Loucy (cell line): ENCODE results near the gene CLDN11.

Source experiments
- H2AFZ ChIP-seq: fragments of 200-600 bp; sonication (generic); 2 replicates; pipeline ENCODE4 v1.6.0; 2016; ENCODE audit warnings: antibody characterized with exemption, mild to moderate bottlenecking, low read length, moderate library complexity
- H3F3A ChIP-seq: fragments of 200-600 bp; 2 replicates; pipeline ENCODE4 v1.6.0; 2016; ENCODE audit warnings: antibody characterized with exemption, low read depth, mild to moderate bottlenecking
- H3K27me3 ChIP-seq: fragments of 200-600 bp; sonication (generic); 2 replicates; pipeline ENCODE4 v1.6.1; 2014; ENCODE audit warnings: low read length, mild to moderate bottlenecking; ENCODE audit not compliant: insufficient read depth, poor library complexity, severe bottlenecking
- H3K36me3 ChIP-seq: fragments of 200-600 bp; sonication (generic); 2 replicates; pipeline ENCODE4 v1.6.1; 2016; ENCODE audit warnings: low read length; ENCODE audit not compliant: insufficient read depth
- H3K4me1 ChIP-seq: fragments of 200-600 bp; sonication (generic); 2 replicates; pipeline ENCODE4 v1.5.1; 2014; ENCODE audit warnings: low read length, mild to moderate bottlenecking; ENCODE audit not compliant: insufficient read depth, poor library complexity, severe bottlenecking
- H3K4me2 ChIP-seq: fragments of 200-600 bp; sonication (generic); 2 replicates; pipeline ENCODE4 v1.6.0; 2014; ENCODE audit warnings: antibody characterized with exemption, low read length, low read depth, mild to moderate bottlenecking; ENCODE audit not compliant: poor library complexity, severe bottlenecking
- H3K4me3 ChIP-seq: fragments of 200-600 bp; sonication (generic); 2 replicates; pipeline ENCODE4 v1.5.1; 2014; ENCODE audit warnings: low read length, mild to moderate bottlenecking, mixed read lengths; ENCODE audit not compliant: poor library complexity, severe bottlenecking
- H3K79me2 ChIP-seq: fragments of 200-600 bp; sonication (generic); 2 replicates; pipeline ENCODE4 v1.6.1; 2014; ENCODE audit warnings: low read length; ENCODE audit not compliant: insufficient read depth
- H3K9ac ChIP-seq: fragments of 200-600 bp; sonication (generic); 2 replicates; pipeline ENCODE4 v1.6.0; 2014; ENCODE audit warnings: mild to moderate bottlenecking, low read depth, low read length, moderate library complexity; ENCODE audit not compliant: poor library complexity, severe bottlenecking
- H3K9me2 ChIP-seq: fragments of 200-600 bp; sonication (generic); replicated peaks from 2 replicates; pipeline ENCODE4 v1.6.1; 2016; ENCODE audit warnings: low read depth, low read length, mixed read lengths
- H3K9me3 ChIP-seq: fragments of 200-600 bp; sonication (generic); 2 replicates; pipeline ENCODE4 v1.6.1; 2014; ENCODE audit warnings: mild to moderate bottlenecking, antibody characterized with exemption, low read length, low read depth; ENCODE audit not compliant: insufficient read depth
- H4K20me1 ChIP-seq: fragments of 200-600 bp; sonication (generic); 2 replicates; pipeline ENCODE4 v1.6.0; 2014; ENCODE audit warnings: antibody characterized with exemption, low read length, mild to moderate bottlenecking; ENCODE audit not compliant: insufficient read depth, poor library complexity, severe bottlenecking
- CTCF ChIP-seq: fragments of 200-600 bp; sonication (generic); conservative IDR thresholded peaks from 2 replicates; pipeline ENCODE4 v1.5.1; 2014; ENCODE audit warnings: mild to moderate bottlenecking, antibody characterized with exemption, low read length
- EZH2phosphoT487 ChIP-seq: fragments of 200-600 bp; IDR thresholded peaks from 2 replicates; pipeline ENCODE4 v1.6.1; 2018; ENCODE audit warnings: antibody characterized with exemption, mild to moderate bottlenecking, moderate library complexity, borderline replicate concordance

Gene CLDN11

GRCh38 chr3:170450039-170450438 is 31.4 kb downstream of the CLDN11 start:
- Histone ChIP-seq H3K27me3 (no peaks in the 10 kb centered on the region), H3K4me1 (no peaks in the 10 kb centered on the region), H3K79me2 (no peaks in the 10 kb centered on the region), H3K9me2 (no peaks in the 10 kb centered on the region), H3K36me3 (no peaks in the 10 kb centered on the region), H3F3A (no peaks in the 10 kb centered on the region), H3K9ac (no peak overlapping the region), H3K9me3 (no peaks in the 10 kb centered on the region), H2AFZ (no peak overlapping the region), H4K20me1 (no peaks in the 10 kb centered on the region), H3K4me2 (no peak overlapping the region), H3K4me3 (no peak overlapping the region)
- TF ChIP-seq CTCF (no peak), EZH2phosphoT487 (no peak)

- Histone ChIP-seq H3K4me1 (no peaks in the 10 kb centered on the region), H3F3A (no peaks in the 10 kb centered on the region), H3K9ac (no peak overlapping the region)
These were observed 35.8 kb downstream of the CLDN11 start for GRCh38 chr3:170454509-170454908.

GRCh38 chr3:170458285-170458684 is 39.6 kb downstream of the CLDN11 start:
- no peak overlapping the region for H2AFZ ChIP-seq
- no peaks in the 10 kb centered on the region for H3K9me3 ChIP-seq
- H3K36me3 ChIP-seq = no peaks in the 10 kb centered on the region
- H3F3A ChIP-seq = no peaks in the 10 kb centered on the region
- no peaks in the 10 kb centered on the region for H4K20me1 ChIP-seq
- H3K4me3 ChIP-seq = no peak overlapping the region
- no peak overlapping the region for H3K4me2 ChIP-seq
- H3K79me2 ChIP-seq = no peaks in the 10 kb centered on the region
- H3K9me2 ChIP-seq = no peaks in the 10 kb centered on the region
- TF ChIP-seq EZH2phosphoT487 = no peak
- no peak for TF ChIP-seq CTCF
- no peak overlapping the region for H3K9ac ChIP-seq
- H3K4me1 ChIP-seq = no peaks in the 10 kb centered on the region
- no peaks in the 10 kb centered on the region for H3K27me3 ChIP-seq

More at GRCh38 chr3:170454509-170454908, 35.8 kb downstream of the CLDN11 start:
- no peak overlapping the region for H3K4me2 ChIP-seq
- H2AFZ ChIP-seq = no peak overlapping the region
- H3K36me3 ChIP-seq = no peaks in the 10 kb centered on the region
- no peaks in the 10 kb centered on the region for H3K9me3 ChIP-seq
- no peaks in the 10 kb centered on the region for H3K9me2 ChIP-seq
- no peaks in the 10 kb centered on the region for H4K20me1 ChIP-seq
- H3K79me2 ChIP-seq = no peaks in the 10 kb centered on the region
- TF ChIP-seq CTCF (no peak), EZH2phosphoT487 (no peak)
- H3K27me3 ChIP-seq = no peaks in the 10 kb centered on the region
- H3K4me3 ChIP-seq = no peak overlapping the region
